ENCODE results near the gene CST1.

GRCh38 chr20:23744817-23745216 is 5.9 kb downstream of the CST1 start:
- TF ChIP-seq POLR2A (IDR thresholded peaks at IDR 0.05; ENCODE audit: low read length) (no peak), GATA1 (IDR thresholded peaks at IDR 0.05; ENCODE audit: low read depth, low read length) (no peak)

Measured in erythroblast (primary cell).